Measurements from ENCODE around the gene SLX9.
A peak's percentile ranks its signal among the peaks of the same experiment; 100 is the strongest.

SLX9 gene

GRCh38 chr21:44939532-44940115 is at the start of gene SLX9:
SLX9 (plus strand) TSS chr21:44940029; CDS start chr21:44940058, 29 bp downstream.
- Histone ChIP-seq H3K9ac (ENCODE audit: low read depth, low read length) (peak within 1 kb of the TSS; percentile 94), H3K36me3 (ENCODE audit: insufficient read depth, low read length) (no peaks in the 10 kb centered on the region), H3K9me3 (ENCODE audit: control insufficient read depth, insufficient read depth, low read length) (no peaks in the 10 kb centered on the region), H3K4me1 (ENCODE audit: insufficient read depth, low read length) (0 out of 2 replicates have a peak, but pooled peaks cover 4% of the 10 kb centered on the region)

GRCh38 chr21:44890338-44890931 is 49.4 kb upstream of the SLX9 start:
- no peaks in the 10 kb centered on the region for H3K9me3 ChIP-seq (ENCODE audit: control insufficient read depth, insufficient read depth, low read length)
- H3K9ac ChIP-seq (ENCODE audit: low read depth, low read length), result no peak overlapping the region
- no peaks in the 10 kb centered on the region; the same call in 1 of the 2 replicates for H3K4me1 ChIP-seq (ENCODE audit: insufficient read depth, low read length)
- no peaks in the 10 kb centered on the region for H3K36me3 ChIP-seq (ENCODE audit: insufficient read depth, low read length)

GRCh38 chr21:44890961-44891541 is 48.8 kb upstream of the SLX9 start:
- Histone ChIP-seq H3K9me3 (ENCODE audit: control insufficient read depth, insufficient read depth, low read length) (no peaks in the 10 kb centered on the region), H3K36me3 (ENCODE audit: insufficient read depth, low read length) (no peaks in the 10 kb centered on the region), H3K9ac (ENCODE audit: low read depth, low read length) (no peak overlapping the region), H3K4me1 (ENCODE audit: insufficient read depth, low read length) (no peaks in the 10 kb centered on the region; the same call in 1 of the 2 replicates)

- H3K4me1 ChIP-seq (ENCODE audit: insufficient read depth, low read length), result no peaks in the 10 kb centered on the region; the same call in 1 of the 2 replicates
- H3K9me3 ChIP-seq (ENCODE audit: control insufficient read depth, insufficient read depth, low read length), result no peaks in the 10 kb centered on the region
- no peak overlapping the region for H3K9ac ChIP-seq (ENCODE audit: low read depth, low read length)
- no peaks in the 10 kb centered on the region for H3K36me3 ChIP-seq (ENCODE audit: insufficient read depth, low read length)
Observed at GRCh38 chr21:44891631-44892031, 48.2 kb upstream of the SLX9 start.

- Histone ChIP-seq H3K36me3 (ENCODE audit: insufficient read depth, low read length) (no peaks in the 10 kb centered on the region), H3K9ac (ENCODE audit: low read depth, low read length) (no peak overlapping the region), H3K4me1 (ENCODE audit: insufficient read depth, low read length) (no peaks in the 10 kb centered on the region; the same call in 1 of the 2 replicates), H3K9me3 (ENCODE audit: control insufficient read depth, insufficient read depth, low read length) (no peaks in the 10 kb centered on the region)
Observed at GRCh38 chr21:44892095-44892494, 47.7 kb upstream of the SLX9 start.

- Histone ChIP-seq H3K36me3 (ENCODE audit: insufficient read depth, low read length) (no peaks in the 10 kb centered on the region), H3K4me1 (ENCODE audit: insufficient read depth, low read length) (no peaks in the 10 kb centered on the region; the same call in 1 of the 2 replicates), H3K9ac (ENCODE audit: low read depth, low read length) (no peak overlapping the region), H3K9me3 (ENCODE audit: control insufficient read depth, insufficient read depth, low read length) (no peaks in the 10 kb centered on the region)
Observed at GRCh38 chr21:44892536-44893277, 47.1 kb upstream of the SLX9 start.

GRCh38 chr21:44893278-44893556 is 46.6 kb upstream of the SLX9 start:
- no peaks in the 10 kb centered on the region; the same call in 1 of the 2 replicates for H3K4me1 ChIP-seq (ENCODE audit: insufficient read depth, low read length)
- no peaks in the 10 kb centered on the region for H3K9me3 ChIP-seq (ENCODE audit: control insufficient read depth, insufficient read depth, low read length)
- H3K36me3 ChIP-seq (ENCODE audit: insufficient read depth, low read length), result no peaks in the 10 kb centered on the region
- no peak overlapping the region for H3K9ac ChIP-seq (ENCODE audit: low read depth, low read length)

- H3K4me1 ChIP-seq (ENCODE audit: insufficient read depth, low read length), result no peaks in the 10 kb centered on the region; the same call in 1 of the 2 replicates
- no peaks in the 10 kb centered on the region for H3K9me3 ChIP-seq (ENCODE audit: control insufficient read depth, insufficient read depth, low read length)
- H3K36me3 ChIP-seq (ENCODE audit: insufficient read depth, low read length), result no peaks in the 10 kb centered on the region
- H3K9ac ChIP-seq (ENCODE audit: low read depth, low read length), result no peak overlapping the region
Observed at GRCh38 chr21:44893948-44894656, 45.7 kb upstream of the SLX9 start.

GRCh38 chr21:44894687-44895302 is 45.0 kb upstream of the SLX9 start:
- H3K9ac ChIP-seq (ENCODE audit: low read depth, low read length), result no peak overlapping the region
- no peaks in the 10 kb centered on the region; the same call in 1 of the 2 replicates for H3K4me1 ChIP-seq (ENCODE audit: insufficient read depth, low read length)
- no peaks in the 10 kb centered on the region for H3K36me3 ChIP-seq (ENCODE audit: insufficient read depth, low read length)
- H3K9me3 ChIP-seq (ENCODE audit: control insufficient read depth, insufficient read depth, low read length), result no peaks in the 10 kb centered on the region

- Histone ChIP-seq H3K9me3 (ENCODE audit: control insufficient read depth, insufficient read depth, low read length) (no peaks in the 10 kb centered on the region), H3K4me1 (ENCODE audit: insufficient read depth, low read length) (no peaks in the 10 kb centered on the region; the same call in 1 of the 2 replicates), H3K9ac (ENCODE audit: low read depth, low read length) (no peak overlapping the region), H3K36me3 (ENCODE audit: insufficient read depth, low read length) (no peaks in the 10 kb centered on the region)
Observed at GRCh38 chr21:44895859-44896258, 44.0 kb upstream of the SLX9 start.

- no peaks in the 10 kb centered on the region; the same call in 1 of the 2 replicates for H3K4me1 ChIP-seq (ENCODE audit: insufficient read depth, low read length)
- H3K36me3 ChIP-seq (ENCODE audit: insufficient read depth, low read length), result no peaks in the 10 kb centered on the region
- no peak overlapping the region for H3K9ac ChIP-seq (ENCODE audit: low read depth, low read length)
- no peaks in the 10 kb centered on the region for H3K9me3 ChIP-seq (ENCODE audit: control insufficient read depth, insufficient read depth, low read length)
Observed at GRCh38 chr21:44896561-44897286, 43.1 kb upstream of the SLX9 start.

- Histone ChIP-seq H3K9ac (ENCODE audit: low read depth, low read length) (no peak overlapping the region), H3K9me3 (ENCODE audit: control insufficient read depth, insufficient read depth, low read length) (no peaks in the 10 kb centered on the region), H3K4me1 (ENCODE audit: insufficient read depth, low read length) (no peaks in the 10 kb centered on the region; the same call in 1 of the 2 replicates), H3K36me3 (ENCODE audit: insufficient read depth, low read length) (no peaks in the 10 kb centered on the region)
Observed at GRCh38 chr21:44897326-44898010, 42.4 kb upstream of the SLX9 start.

GRCh38 chr21:44898011-44898488 is 41.8 kb upstream of the SLX9 start:
- Histone ChIP-seq H3K9me3 (ENCODE audit: control insufficient read depth, insufficient read depth, low read length) (no peaks in the 10 kb centered on the region), H3K36me3 (ENCODE audit: insufficient read depth, low read length) (no peaks in the 10 kb centered on the region), H3K9ac (ENCODE audit: low read depth, low read length) (no peak overlapping the region), H3K4me1 (ENCODE audit: insufficient read depth, low read length) (no peaks in the 10 kb centered on the region)

Measured in ES-I3 (cell line).